GM04503 (cell line): Measurements from ENCODE around the gene SCRN1.
"Not testable (repeated sequence)": the region's sequence is repeated elsewhere in the genome, so short reads cannot be mapped to it uniquely, and the experiment has no call there.

Experiments used
- DNase-seq: peaks from one replicate; pipeline ENCODE4 v3.0.0-alpha.2; 2012; ENCODE audit warnings: low read depth

SCRN1 gene

DNA sequence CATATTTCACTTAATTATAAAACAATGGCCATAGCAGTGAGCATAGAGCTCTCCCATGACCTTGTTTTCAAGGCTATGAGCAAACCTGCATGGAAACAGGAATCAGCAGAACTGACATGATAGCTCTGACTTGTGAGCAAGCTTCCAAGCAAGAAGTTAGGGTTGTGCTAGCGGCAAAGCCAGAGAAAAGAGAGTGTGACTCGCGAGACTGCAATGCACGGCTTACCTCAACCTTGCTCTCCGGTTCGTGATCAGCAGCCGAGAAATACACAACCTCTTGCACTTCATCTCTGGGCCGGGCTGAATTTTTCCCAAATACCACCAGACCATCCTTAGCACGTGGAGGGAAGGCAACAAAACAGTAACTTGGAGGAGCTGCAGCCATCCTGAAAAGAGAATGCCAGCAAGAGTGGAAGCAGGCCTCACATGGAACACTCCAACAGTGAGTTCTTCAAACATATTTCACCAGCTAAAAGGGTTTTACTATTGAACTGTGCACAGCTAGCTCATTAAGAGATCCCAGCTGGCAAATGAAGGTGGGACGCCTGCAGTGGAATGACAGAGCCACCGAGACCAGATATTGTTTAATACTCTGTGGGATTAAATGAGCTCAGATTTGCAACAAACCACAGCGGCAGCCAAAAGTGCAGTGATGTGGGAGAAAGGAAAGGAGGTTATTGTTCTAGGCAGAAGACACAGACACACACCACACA lies 20.8 kb downstream of the SCRN1 start:
- no peak for DNase-seq

DNA sequence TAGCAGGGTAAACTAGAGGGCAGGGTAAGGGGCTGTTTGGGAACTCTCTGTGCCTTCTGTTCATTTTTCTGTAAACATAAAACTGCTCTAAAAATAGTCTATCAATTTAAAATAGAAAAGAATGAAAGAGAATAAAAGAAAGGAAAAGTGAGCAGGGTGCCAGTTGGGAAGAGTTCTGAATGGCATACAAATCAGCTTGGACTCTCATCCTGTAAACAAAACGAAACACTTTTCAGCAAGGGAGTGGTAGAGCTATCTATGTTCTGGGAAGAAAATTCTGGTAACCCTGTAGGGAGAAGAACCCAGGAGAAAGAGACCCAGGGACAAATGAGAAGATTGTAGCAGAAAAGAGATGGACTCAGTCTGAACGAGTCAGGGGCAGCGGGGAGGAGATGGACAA lies 24.6 kb downstream of the SCRN1 start:
- no peak for DNase-seq

DNA sequence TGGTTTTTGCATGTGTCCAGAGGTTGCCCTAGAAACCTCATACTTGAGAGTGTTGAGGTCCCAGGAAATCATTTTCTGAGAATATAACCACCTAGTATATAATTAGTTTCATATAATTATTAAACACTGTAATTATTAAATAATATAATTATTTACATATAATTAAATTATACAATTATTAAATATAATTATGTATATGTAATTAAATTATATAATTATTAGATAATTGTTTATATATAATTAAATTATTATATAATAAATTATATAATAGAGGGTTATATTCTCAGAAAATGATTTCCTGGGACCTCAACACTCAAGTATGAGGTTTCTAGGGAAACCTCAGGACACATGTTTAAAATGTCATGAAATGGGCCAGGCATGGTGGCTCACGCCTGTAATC lies 27.6 kb downstream of the SCRN1 start:
- DNase-seq, result no peak

DNA sequence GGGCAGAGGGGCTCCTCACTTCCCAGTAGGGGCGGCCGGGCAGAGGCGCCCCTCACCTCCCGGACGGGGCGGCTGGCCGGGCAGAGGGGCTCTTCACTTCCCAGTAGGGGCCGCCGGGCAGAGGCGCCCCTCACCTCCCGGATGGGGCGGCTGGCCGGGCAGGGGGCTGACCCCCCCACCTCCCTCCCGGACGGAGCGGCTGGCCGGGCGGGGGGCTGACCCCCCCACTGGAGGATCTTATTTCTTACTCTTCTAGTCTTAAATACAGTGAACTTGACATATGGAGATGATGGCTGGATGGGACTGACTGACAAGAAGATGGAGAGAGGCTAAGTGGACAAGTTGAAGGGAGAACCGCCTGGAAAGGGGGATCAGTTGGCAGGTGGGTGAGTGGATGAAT lies 28.0 kb downstream of the SCRN1 start:
- DNase-seq, result not testable (repeated sequence)

DNA sequence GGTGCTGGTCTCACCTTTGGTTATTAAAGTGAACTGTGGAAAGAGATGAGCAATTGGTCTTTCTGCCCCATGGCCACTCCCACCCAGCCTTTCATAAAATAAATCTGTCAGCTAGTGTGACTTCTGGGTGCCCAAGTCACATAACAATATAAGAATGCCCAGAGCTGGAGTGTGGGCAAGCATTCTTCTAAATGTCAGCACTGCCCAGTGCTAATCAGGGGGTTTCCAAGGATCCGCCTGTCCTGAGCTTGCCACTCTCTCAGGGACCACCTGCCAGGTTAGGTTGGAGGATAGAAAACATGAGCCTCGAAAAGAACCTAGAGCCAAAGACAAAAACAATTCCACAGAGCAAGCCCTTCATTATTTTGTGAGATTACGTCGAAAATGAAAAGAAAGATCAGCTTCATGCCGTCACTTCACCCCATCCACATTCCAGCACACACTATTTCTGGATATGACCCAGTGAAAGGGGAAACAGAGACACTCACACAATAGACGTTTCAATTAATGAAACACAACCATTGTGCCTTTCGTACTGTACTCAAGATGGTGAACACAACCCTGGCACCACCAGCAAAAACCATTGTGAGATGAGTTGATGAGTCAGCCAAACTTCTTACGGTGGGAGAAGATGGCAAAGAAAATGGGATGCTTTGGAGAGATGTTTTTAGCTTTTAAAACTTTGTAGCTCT lies 30.8 kb downstream of the SCRN1 start:
- no peak for DNase-seq

DNA sequence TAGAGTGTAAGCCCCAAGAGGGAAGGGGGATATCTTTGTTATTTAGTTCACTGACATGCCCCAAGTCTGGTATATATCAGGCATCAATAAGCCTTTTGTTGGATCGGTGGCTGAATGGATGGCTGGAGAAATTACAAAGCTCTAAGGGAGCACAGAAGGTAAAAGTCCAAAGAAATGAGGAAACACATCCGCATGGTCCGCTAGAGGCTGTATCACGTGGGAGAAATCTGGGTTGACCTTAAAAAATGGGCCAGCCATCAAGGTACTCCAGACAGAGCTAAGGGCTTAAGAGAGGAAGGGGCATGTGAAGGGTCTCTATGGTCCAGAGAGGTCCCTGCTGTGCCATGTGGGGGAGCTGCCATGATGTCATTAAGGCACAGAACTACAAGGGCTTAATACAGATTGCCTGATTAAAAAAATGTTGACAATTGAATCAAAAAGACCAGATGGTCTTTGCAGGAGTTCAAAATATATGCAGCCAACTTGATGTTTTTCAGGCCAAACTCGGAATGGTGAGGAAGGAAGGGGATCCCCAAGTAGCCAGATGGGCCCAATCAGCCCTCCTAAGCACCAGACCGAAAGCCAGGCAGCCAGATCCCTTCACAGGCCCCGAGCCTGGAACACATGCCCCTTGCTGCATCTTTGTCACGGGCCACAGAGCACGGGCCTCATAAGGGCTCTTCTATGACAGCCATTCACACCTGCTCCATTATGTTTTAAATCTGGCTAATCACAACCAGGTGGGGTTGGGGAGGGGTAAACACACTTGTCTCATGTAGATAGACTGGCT lies 31.9 kb downstream of the SCRN1 start:
- no peak for DNase-seq

DNA sequence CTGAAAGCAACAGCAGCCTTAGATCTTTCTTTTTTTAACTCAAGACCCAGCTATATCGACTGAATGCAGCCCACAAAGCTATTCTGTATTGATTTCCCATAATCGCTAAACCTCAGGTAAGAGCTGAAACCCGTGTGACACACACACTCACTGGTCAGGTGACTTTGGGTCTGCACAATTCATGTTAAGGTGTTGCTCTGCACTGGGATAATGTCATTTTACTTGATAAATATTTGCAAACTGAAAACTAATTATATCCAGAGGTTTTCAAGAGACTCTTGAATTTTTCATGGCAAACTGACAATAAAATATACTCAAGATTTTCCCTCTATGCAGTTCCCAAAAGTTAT lies 33.1 kb downstream of the SCRN1 start:
- no peak for DNase-seq

DNA sequence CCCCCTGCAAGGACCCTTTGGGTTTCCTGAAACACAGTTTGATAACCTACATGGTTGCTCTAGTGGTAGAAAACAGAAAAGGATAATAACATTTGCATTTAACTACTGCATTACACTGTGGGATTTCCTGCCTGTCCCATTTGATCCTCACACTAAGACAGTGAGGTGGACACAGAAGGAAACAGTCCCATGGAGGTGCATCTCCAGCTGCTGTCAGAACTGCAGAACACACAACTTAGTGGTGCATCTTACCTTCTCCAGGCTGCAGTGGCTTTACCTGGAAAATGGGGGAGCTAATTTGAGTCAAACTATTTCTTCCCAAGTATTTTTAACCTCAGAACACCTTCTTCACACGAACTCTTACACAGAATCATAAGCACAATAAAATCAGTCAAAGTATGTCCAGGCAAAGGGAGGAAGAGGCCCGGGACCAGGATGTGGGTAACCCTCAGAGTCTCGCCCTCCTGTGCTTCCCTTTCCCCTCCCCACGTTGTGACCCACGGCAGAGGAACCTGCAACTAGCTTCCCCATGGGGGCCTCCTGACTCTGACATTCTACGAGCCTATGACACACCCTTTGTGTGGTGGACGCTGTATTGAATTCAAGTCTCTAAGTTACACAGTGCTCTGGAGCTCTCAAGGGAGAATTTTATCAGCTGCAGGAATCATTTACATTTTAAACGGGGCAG lies 33.7 kb downstream of the SCRN1 start:
- no peak for DNase-seq

DNA sequence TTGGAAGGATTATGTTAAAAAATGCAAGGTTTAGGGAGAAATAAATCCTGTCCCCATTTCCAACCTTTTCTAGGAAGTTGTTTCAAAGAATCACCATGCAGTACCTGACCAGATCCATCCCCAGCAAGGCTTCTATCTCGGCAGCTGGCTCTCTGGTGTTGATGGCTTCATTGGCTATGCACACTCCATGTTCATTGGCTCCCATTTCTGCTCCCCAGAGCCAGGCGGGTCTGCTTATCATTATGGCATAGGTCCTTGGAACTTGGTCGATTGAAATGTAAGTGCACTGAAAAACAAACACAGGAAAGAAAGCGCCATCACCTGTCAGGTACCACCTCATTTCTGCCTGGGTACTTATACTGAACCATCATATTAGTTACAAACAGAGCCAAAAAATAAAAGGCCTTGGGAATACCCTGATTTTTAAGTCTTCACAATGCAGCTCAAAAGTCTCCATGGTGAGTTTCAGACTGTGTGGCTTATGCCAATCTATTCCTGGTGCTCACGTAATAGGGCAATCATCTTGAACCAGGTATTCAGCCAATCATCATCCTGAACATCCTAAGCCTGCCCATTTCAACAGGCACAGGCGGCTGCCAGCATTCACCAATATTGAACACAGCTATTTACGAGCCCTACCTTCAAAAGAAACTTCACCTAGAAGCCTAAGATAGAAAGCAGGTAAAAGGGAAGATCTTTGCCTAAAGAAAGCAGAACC lies 34.4 kb downstream of the SCRN1 start:
- no peak for DNase-seq

DNA sequence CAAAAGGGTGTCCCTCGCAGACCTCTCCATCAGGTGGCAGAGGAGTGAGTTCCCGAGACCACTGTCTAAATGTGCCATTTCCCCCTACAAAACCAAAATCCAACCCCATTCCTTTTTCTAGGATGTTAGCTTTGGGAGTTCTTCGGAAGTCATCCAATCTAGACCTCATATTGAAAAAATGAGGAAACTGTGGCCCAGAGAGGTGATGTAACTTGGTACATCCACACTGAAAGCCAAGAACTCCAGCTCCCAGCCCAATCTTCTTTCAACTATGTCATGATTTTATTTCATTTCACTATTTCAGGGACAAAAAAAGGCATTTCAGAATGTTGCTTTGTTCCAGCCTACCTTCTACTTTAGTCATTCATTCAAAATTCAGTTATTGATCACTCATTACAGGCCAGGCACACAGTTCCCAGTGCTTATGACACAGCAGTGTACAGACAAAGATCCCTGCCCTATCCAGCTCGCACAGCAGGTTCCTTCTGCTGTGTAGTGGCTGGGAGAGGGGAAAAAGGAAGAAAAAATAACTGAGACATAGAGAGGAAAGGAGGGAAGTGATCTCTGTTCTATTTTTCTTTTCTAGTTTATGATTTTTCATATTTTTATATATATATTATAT lies 35.8 kb downstream of the SCRN1 start:
- DNase-seq, result no peak

DNA sequence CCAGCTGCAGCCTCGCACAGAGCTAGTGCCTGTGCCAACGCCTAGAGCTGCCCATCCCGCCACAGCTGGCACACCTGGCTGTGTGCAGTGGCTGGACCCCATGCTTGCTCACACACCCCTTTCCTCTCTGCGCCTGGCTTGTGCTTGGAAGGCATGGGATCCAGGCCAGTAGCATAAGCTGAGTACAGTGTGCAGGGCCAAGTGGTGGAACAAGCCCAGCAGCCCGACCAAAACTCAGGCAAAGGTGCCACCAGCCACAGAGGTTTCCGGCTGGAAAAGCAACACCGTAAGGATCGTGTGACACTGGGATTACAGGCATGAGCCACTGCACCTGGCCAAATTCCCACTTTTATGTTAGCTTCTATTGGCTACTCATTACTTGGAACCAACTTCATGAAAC lies 38.4 kb downstream of the SCRN1 start:
- no peak for DNase-seq

DNA sequence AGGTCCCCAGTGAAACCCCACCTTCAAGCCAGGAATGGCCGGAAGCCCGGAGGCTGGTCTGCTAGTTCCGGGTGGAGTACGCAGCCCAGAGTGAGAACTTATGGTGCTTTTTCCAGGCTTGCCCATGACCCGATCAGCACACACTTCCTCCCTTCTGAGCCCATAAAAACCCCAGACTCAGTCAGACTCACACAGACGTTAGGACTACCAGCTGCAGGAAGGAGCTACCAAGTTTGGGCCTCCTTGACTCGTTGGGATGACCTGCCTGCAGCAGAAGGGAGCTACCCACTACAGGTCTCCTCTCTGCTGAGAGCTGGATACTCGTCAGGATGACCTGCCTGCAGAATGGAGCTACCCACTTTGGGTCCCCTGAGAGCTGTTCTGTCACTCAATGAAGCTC lies 39.1 kb downstream of the SCRN1 start:
- DNase-seq, result no peak

DNA sequence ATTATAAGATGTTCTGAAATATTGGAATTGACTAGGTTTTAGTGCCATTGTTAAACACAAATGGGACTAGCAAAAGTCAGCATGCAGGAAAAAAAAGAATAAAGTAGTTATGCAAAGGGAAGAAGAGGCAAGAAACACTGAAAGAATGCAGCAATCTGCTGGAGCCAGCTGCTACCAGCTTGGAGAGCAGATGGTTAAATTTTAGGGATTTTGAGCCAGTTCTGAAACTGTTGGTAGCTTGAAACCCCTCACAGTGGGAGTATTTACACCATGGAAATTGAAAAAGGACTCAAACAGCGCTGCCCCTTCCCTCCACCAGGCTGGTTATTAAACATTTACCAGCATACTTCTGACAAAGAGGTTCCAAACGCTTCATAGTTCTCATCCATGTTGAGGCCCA lies 41.0 kb downstream of the SCRN1 start:
- no peak for DNase-seq

DNA sequence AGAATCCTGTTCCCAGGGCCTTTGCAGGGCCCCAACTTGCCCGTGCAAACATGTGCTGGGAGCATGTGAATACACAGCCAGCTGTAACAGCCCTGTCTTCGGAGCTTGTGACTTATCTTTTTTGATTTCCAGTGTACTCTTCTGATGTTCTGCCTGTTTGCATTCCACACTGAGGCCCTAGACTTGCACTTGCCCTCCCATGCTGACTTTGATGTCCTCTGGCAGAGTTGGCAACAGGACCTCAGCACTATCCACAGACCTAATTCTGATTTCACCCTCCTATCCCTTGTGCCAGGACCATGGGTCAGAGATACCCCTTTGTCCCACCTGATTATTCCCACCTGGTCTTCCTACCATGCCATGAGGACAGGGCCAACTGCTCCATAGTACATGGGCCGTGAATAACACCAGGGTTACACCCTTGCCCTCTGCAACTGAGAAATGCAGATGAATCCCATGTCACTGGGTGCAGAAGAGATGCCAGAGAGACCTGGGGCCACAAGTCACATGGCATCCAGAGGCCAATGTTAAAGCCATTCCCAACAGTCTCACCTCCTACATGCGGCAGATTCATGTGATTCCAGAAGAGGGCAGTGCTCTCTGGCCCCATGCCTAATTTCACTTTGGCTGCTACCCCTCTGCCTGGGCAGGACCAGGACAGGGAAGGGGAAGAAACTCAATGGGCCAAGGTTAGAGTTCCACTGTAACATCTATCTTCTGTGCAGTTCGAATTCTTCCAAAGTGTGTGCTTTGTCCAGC lies 43.0 kb downstream of the SCRN1 start:
- no peak for DNase-seq

DNA sequence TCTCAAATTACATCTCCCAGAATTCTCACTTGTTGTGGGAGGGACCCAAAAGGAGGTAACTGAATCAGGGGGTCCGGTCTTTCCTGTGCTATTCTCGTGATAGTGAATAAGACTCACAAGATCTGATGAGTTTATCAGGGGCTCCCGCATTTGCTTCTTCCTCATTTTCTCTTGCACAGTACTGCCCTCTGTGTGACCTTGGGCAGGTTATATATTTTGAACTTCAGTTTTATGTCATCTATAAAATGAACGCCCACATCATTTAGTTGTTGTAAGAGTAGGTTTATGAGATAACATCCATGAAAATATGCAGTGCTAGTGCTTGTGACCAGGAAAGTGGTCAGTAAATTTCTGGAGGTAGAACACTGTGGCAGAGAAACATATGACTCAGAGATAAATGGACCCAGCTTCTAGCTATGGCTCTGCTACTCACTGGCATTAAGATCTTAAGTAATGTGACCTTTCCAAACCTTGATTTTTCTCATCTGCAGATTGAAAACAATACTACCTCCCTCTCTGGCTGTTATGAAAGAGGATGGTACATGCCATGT lies 44.3 kb downstream of the SCRN1 start:
- no peak for DNase-seq

DNA sequence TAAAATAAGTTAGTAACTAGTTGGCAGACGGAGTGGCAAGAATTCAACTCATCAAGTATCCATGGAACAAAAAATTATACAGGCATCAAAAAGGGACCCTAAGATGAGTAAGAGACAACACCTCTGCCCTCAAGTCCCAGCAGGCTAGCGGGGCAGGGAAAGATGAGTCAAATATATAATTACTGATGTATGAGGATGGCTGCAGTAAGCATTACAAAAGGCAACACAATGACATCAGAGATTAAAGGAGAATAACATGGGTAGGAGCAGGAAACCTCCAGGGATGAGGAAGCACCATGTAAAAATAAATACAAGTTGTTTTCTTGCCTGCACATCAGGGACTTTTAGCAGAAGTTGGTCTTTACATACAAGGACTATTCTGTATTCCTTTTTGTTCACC lies 49.4 kb downstream of the SCRN1 start:
- no peak for DNase-seq

DNA sequence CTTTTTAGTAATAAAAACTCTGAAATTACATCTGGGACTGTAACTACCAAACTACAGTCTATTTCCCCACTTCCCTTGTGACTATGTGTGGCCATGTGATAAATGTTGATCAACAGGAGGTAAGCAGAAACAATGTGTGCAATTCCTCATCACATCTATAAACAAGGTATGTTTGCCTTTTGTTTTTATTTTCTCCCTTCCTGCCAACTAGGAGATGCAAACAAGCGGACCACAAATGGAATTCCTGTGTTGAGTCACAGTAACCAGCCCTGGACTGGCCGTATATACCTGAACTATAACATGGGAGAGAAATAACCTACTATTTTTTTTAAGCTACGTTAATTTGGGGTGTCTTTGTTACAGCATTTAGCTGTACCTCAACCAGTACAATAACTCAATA lies 52.5 kb downstream of the SCRN1 start:
- DNase-seq, result no peak

DNA sequence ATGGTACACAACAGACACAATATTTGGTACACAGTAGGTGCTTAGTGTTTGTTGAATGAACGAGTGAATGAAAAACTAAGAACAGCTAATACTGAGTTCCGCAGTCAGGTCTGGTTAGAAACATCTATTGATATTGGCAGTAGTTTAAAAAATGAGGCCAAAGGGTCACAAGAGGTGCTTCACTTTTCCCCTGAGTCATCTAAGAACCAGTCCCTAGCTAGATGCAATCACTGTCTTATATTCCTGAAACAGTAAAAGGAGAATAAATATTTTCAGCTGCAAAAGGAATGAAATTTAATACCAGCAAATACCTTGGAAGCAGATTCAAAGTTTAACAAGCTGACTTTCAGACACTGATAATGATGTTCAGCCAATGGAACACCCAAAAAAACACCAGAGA lies 54.5 kb downstream of the SCRN1 start:
- no peak for DNase-seq

DNA sequence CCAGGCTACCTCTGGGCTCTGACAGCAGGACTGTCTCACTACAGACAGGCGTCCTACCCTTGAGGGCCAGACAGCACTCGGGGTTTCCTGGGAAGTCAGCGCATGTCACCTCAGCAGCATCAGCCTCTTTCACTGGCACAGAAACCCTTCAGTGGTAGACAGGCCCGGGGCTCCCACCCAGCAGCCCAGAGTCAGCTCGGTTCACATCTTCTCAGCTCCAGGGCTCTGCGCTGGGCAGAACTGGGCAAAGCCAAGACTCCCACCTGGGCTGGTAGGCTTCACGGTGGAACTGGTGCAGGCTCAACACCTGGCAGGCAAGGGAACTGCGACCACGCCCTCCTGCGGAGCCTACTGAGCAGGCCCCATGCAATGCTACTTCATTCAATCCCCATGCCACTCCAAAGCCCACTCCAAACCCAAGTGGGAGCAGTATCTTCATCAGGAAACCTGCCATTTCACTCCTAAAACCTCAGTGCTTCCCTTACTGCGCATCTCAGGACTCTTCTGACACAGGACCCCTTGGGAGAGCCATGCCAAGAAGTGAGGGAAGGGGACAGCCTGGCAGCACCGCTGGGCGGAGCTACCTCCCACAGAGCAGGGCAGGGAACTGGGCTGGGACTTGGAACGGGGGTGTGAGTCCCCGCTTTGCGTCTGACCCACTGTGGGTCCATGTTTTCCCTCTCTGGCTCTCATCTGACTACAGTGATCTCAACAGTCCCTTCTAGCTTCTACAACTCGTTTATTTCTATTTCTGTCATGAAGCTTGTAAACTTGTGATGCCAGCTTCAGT lies 60.4 kb downstream of the SCRN1 start:
- DNase-seq, result no peak

DNA sequence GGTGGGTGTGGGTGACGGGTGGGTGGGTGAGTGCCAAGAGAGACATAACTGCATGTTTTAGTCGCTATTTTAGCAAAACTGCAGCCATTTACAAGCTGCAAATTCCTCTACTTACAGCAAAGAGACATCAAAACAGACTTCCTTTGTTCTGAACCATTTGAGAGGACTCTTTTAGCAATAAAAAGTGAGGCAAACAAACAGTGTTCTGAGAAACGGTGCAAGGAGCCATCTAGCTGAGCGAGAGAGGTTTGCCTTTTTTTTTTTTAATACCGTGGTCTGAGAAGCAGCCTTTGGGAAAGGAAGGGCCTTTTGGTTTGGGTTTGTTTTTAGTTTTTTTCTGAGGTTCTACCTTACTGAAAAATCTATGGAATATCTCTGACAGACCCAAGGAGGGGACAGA lies 62.9 kb downstream of the SCRN1 start:
- DNase-seq, result no peak
